Stimulated activated CD8-positive, alpha-beta memory T cell treated with anti-CD3 and anti-CD28 coated beads, Interleukin-12 subunit alpha, Interleukin-12 subunit beta, amount 100 ng/mL, for 24 hours (primary cell): ENCODE data around the gene TSPY4.
"Not testable (repeated sequence)": the region's sequence is repeated elsewhere in the genome, so short reads cannot be mapped to it uniquely, and the experiment has no call there.

Experiments used
- DNase-seq: peaks from one replicate; pipeline ENCODE4 v3.0.0-alpha.2; 2020; ENCODE audit errors: extremely low read depth

TSPY4 gene

GRCh38 chrY:9337164-9337563, at the start of gene TSPY4:
TSPY4 (plus strand) TSS chrY:9337464; CDS start chrY:9337510, 46 bp downstream.
- not testable (repeated sequence) for DNase-seq

- DNase-seq: no peak
Measured at GRCh38 chrY:9320996-9321395, 16.3 kb upstream of the TSPY4 start.

- not testable (repeated sequence) for DNase-seq
Measured at GRCh38 chrY:9357497-9357896, 20.2 kb downstream of the TSPY4 start, which contains the start of gene TSPY8. TSPY8 (plus strand) TSS chrY:9357797; CDS start chrY:9357843, 46 bp downstream.
